ENCODE data around the gene DAZAP1.

The DAZAP1 gene

GRCh38 chr19:1377176-1377964, 30.0 kb upstream of the DAZAP1 start:
- no peak for DNase-seq

- no peak for DNase-seq
Observed at GRCh38 chr19:1377965-1378785, 29.2 kb upstream of the DAZAP1 start.

- DNase-seq, result no peak
Observed at GRCh38 chr19:1379126-1379905, 28.1 kb upstream of the DAZAP1 start.

GRCh38 chr19:1379961-1380489, 27.4 kb upstream of the DAZAP1 start:
- no peak for DNase-seq

GRCh38 chr19:1382250-1382649, 25.1 kb upstream of the DAZAP1 start:
- no peak for DNase-seq

- DNase-seq, result no peak
Observed at GRCh38 chr19:1383017-1383311, 24.4 kb upstream of the DAZAP1 start.

GRCh38 chr19:1383312-1384084, 23.9 kb upstream of the DAZAP1 start, which contains the start of gene NDUFS7:
TSS of gene NDUFS7 (plus strand) at chr19:1383907. CDS start at chr19:1383927, 20 bp downstream.
- peak; percentile 96 for DNase-seq

- no peak for DNase-seq
Observed at GRCh38 chr19:1384085-1384462, 23.3 kb upstream of the DAZAP1 start.

- no peak for DNase-seq
Observed at GRCh38 chr19:1384478-1385110, 22.8 kb upstream of the DAZAP1 start.

- DNase-seq, result no peak
Observed at GRCh38 chr19:1385816-1386215, 21.6 kb upstream of the DAZAP1 start.

- no peak for DNase-seq
Observed at GRCh38 chr19:1386945-1387683, 20.3 kb upstream of the DAZAP1 start.

GRCh38 chr19:1387684-1388636, 19.4 kb upstream of the DAZAP1 start:
- no peak for DNase-seq

GRCh38 chr19:1388637-1389026, 18.8 kb upstream of the DAZAP1 start:
- no peak for DNase-seq

GRCh38 chr19:1389033-1389940, 18.1 kb upstream of the DAZAP1 start:
- DNase-seq, result no peak

- no peak for DNase-seq
Observed at GRCh38 chr19:1390890-1391423, 16.4 kb upstream of the DAZAP1 start.

- no peak for DNase-seq
Observed at GRCh38 chr19:1392407-1392806, 15.0 kb upstream of the DAZAP1 start.

- no peak for DNase-seq
Observed at GRCh38 chr19:1392939-1393530, 14.4 kb upstream of the DAZAP1 start.

- DNase-seq, result no peak
Observed at GRCh38 chr19:1393841-1394240, 13.5 kb upstream of the DAZAP1 start.
